SK-N-MC (cell line): ENCODE data around the gene KIAA1755.

Experiments
- DNase-seq: peaks from one replicate; pipeline ENCODE4 v3.0.0-alpha.2; 2011; ENCODE audit warnings: low read depth, low spot score
- H3K27ac ChIP-seq: fragments of 200-600 bp; sonication (generic); 2 replicates; pipeline ENCODE4 v1.5.1; 2016; ENCODE audit warnings: mixed run types
- H3K36me3 ChIP-seq: fragments of 200-600 bp; sonication (generic); 2 replicates; pipeline ENCODE4 v1.6.1; 2017; ENCODE audit warnings: antibody characterized with exemption, low read length, mixed read lengths; ENCODE audit not compliant: insufficient read depth
- H3K4me3 ChIP-seq: fragments of 200-600 bp; sonication (generic); 2 replicates; pipeline ENCODE4 v1.5.1; 2016
- H3K9ac ChIP-seq: fragments of 200-600 bp; sonication (generic); 2 replicates; pipeline ENCODE4 v1.8.0; 2017; ENCODE audit warnings: mixed run types, mixed read lengths; ENCODE audit not compliant: insufficient read length
- H3K9me3 ChIP-seq: fragments of 200-600 bp; sonication (generic); 2 replicates; pipeline ENCODE4 v1.6.1; 2017; ENCODE audit warnings: low read depth, mild to moderate bottlenecking, antibody characterized with exemption, low read length, moderate library complexity, mixed read lengths
- EZH2 ChIP-seq: fragments of 200-600 bp; sonication (generic); IDR thresholded peaks from one replicate; pipeline ENCODE4 v1.6.1; 2017; ENCODE audit warnings: antibody characterized with exemption
- FOXP2 ChIP-seq: optimal IDR thresholded peaks from 2 replicates; pipeline ENCODE3; 2011; ENCODE audit warnings: mild to moderate bottlenecking, moderate library complexity; ENCODE audit not compliant: insufficient read depth; ENCODE audit errors: extremely low read length, control extremely low read depth
- POLR2AphosphoS5 ChIP-seq: IDR thresholded peaks from 2 replicates; pipeline ENCODE4 v1.6.1; 2012; ENCODE audit warnings: mild to moderate bottlenecking, low read depth, low read length, borderline replicate concordance

The KIAA1755 gene

GRCh38 chr20:38168791-38169589 is 91.5 kb downstream of the KIAA1755 start:
- Histone ChIP-seq H3K27ac (no peak overlapping the region), H3K9me3 (no peaks in the 10 kb centered on the region), H3K9ac (no peak overlapping the region), H3K4me3 (no peak overlapping the region), H3K36me3 (no peaks in the 10 kb centered on the region)
- no peak for DNase-seq
- no peak for TF ChIP-seq FOXP2
- TF ChIP-seq POLR2AphosphoS5 = no peak
- TF ChIP-seq EZH2 = no peak

GRCh38 chr20:38167851-38168760 is 92.4 kb downstream of the KIAA1755 start:
- H3K36me3 ChIP-seq = no peaks in the 10 kb centered on the region
- TF ChIP-seq EZH2 (no peak), FOXP2 (no peak), POLR2AphosphoS5 (no peak)
- DNase-seq = no peak
- H3K4me3 ChIP-seq = no peak overlapping the region
- no peak overlapping the region for H3K27ac ChIP-seq
- H3K9me3 ChIP-seq = no peaks in the 10 kb centered on the region
- no peak overlapping the region for H3K9ac ChIP-seq

- DNase-seq = no peak
- Histone ChIP-seq H3K27ac (no peak overlapping the region), H3K36me3 (no peaks in the 10 kb centered on the region), H3K9ac (no peak overlapping the region), H3K4me3 (no peak overlapping the region), H3K9me3 (no peaks in the 10 kb centered on the region)
- TF ChIP-seq POLR2AphosphoS5 = no peak
- TF ChIP-seq FOXP2 = no peak
- no peak for TF ChIP-seq EZH2
These were observed 93.1 kb downstream of the KIAA1755 start for GRCh38 chr20:38167328-38167850.

GRCh38 chr20:38166703-38167233 is 93.8 kb downstream of the KIAA1755 start:
- Histone ChIP-seq H3K27ac (no peak overlapping the region), H3K4me3 (no peak overlapping the region), H3K9ac (no peak overlapping the region), H3K9me3 (no peaks in the 10 kb centered on the region), H3K36me3 (no peaks in the 10 kb centered on the region)
- TF ChIP-seq POLR2AphosphoS5 = no peak
- no peak for TF ChIP-seq EZH2
- no peak for DNase-seq

GRCh38 chr20:38165966-38166702 is 94.4 kb downstream of the KIAA1755 start:
- Histone ChIP-seq H3K9me3 (no peaks in the 10 kb centered on the region), H3K4me3 (no peak overlapping the region), H3K36me3 (no peaks in the 10 kb centered on the region), H3K27ac (no peak overlapping the region), H3K9ac (no peak overlapping the region)
- no peak for TF ChIP-seq FOXP2
- no peak for TF ChIP-seq EZH2
- TF ChIP-seq POLR2AphosphoS5 = no peak
- DNase-seq = no peak

GRCh38 chr20:38165089-38165965 is 95.2 kb downstream of the KIAA1755 start, which contains the start of gene TGM2:
TSS of gene TGM2 (minus strand) at chr20:38165270. CDS start at chr20:38165198, 72 bp downstream.
- no peak within 1 kb of the TSS for H3K27ac ChIP-seq
- TF ChIP-seq POLR2AphosphoS5 (no peak), EZH2 (no peak), FOXP2 (no peak)
- H3K4me3 ChIP-seq = peak within 1 kb of the TSS; percentile 21
- no peak for DNase-seq
- no peak within 1 kb of the TSS for H3K9ac ChIP-seq
- no peaks in the 10 kb centered on the region for H3K36me3 ChIP-seq
- H3K9me3 ChIP-seq = no peaks in the 10 kb centered on the region

- Histone ChIP-seq H3K36me3 (no peaks in the 10 kb centered on the region), H3K9ac (no peak overlapping the region), H3K9me3 (no peaks in the 10 kb centered on the region), H3K4me3 (peak overlapping the region; percentile 21), H3K27ac (no peak overlapping the region)
- DNase-seq = no peak
- TF ChIP-seq FOXP2 = no peak
- TF ChIP-seq POLR2AphosphoS5 = no peak
- TF ChIP-seq EZH2 = no peak
These were observed 95.9 kb downstream of the KIAA1755 start for GRCh38 chr20:38164624-38165088.
